ENCODE data around the gene FRMD4B.

DNA sequence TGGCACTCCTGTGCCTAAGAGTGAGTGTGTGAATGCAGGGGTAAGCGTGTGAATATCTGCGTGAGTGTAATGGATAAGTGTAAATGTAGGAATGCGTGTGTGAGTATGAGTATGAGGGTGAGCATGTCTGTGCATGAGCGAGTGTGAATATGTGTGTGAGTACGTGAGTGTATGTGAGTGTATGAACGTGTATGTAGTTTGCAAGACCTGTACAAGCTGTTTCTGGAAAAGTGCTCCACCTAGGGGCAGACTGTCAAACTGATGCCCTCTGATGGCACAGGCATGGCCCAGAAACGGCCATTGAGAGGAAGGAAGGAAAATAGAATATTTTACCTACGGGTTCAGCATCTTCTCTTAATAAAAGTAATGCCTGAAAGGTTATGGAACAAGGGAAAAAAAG is 24.4 kb upstream of the FRMD4B start:
- TF ChIP-seq EP300 (IDR thresholded peaks at IDR 0.05) (no peak), POLR2A (IDR thresholded peaks at IDR 0.05) (no peak)
- TF ChIP-seq, protein P1, sequence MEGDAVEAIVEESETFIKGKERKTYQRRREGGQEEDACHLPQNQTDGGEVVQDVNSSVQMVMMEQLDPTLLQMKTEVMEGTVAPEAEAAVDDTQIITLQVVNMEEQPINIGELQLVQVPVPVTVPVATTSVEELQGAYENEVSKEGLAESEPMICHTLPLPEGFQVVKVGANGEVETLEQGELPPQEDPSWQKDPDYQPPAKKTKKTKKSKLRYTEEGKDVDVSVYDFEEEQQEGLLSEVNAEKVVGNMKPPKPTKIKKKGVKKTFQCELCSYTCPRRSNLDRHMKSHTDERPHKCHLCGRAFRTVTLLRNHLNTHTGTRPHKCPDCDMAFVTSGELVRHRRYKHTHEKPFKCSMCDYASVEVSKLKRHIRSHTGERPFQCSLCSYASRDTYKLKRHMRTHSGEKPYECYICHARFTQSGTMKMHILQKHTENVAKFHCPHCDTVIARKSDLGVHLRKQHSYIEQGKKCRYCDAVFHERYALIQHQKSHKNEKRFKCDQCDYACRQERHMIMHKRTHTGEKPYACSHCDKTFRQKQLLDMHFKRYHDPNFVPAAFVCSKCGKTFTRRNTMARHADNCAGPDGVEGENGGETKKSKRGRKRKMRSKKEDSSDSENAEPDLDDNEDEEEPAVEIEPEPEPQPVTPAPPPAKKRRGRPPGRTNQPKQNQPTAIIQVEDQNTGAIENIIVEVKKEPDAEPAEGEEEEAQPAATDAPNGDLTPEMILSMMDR (IDR thresholded peaks at IDR 0.05): peak; percentile 30 to 68 (median 35)

All from ovary (tissue), 3 donors.